GM23338 (cell line): ENCODE results near the gene BRME1. TPM values are rescaled to one million over a fixed set of nuclear protein-coding genes. Genes with fewer than 3 reads are reported as not detected.

Experiments used
- ATAC-seq: fragments of 200-7000 bp; cut with Tn5 transposase; 3 replicates; pipeline ENCODE4 v1.9.1; 2020
- DNase-seq: peaks from one replicate; pipeline ENCODE4 v3.0.0-alpha.2; 2015; ENCODE audit warnings: low spot score
- H2AFZ ChIP-seq: fragments of 200-600 bp; sonication (generic); 2 replicates; pipeline ENCODE4 v1.8.0; 2016; ENCODE audit warnings: antibody characterized with exemption, mild to moderate bottlenecking, moderate library complexity
- H3F3A ChIP-seq: fragments of 200-600 bp; sonication (generic); replicated peaks from 2 replicates; pipeline ENCODE4 v1.8.0; 2017; ENCODE audit warnings: antibody characterized with exemption, mixed run types, low read depth
- H3K27ac ChIP-seq: fragments of 200-600 bp; sonication (generic); 2 replicates; pipeline ENCODE4 v1.6.1; 2016; ENCODE audit warnings: low read depth
- H3K27me3 ChIP-seq: fragments of 200-600 bp; sonication (generic); 2 replicates; pipeline ENCODE4 v1.8.0; 2016; ENCODE audit warnings: mild to moderate bottlenecking, mixed run types, moderate library complexity; ENCODE audit not compliant: insufficient read depth
- H3K36me3 ChIP-seq: fragments of 200-600 bp; sonication (generic); 2 replicates; pipeline ENCODE4 v1.8.0; 2016; ENCODE audit warnings: mild to moderate bottlenecking; ENCODE audit not compliant: insufficient read depth
- H3K4me1 ChIP-seq: fragments of 200-600 bp; sonication (generic); 2 replicates; pipeline ENCODE4 v1.8.0; 2016; ENCODE audit warnings: mild to moderate bottlenecking, moderate library complexity; ENCODE audit not compliant: insufficient read depth
- H3K4me2 ChIP-seq: fragments of 200-600 bp; sonication (generic); 2 replicates; pipeline ENCODE4 v1.7.1; 2017; ENCODE audit warnings: mixed run types
- H3K4me3 ChIP-seq: fragments of 200-600 bp; sonication (generic); 2 replicates; pipeline ENCODE4 v1.6.1; 2016; ENCODE audit warnings: mixed run types
- H3K79me2 ChIP-seq: fragments of 200-600 bp; sonication (generic); replicated peaks from 2 replicates; pipeline ENCODE4 v1.8.0; 2017; ENCODE audit warnings: mild to moderate bottlenecking; ENCODE audit not compliant: insufficient read depth
- H3K9me2 ChIP-seq: fragments of 200-600 bp; sonication (generic); 2 replicates; pipeline ENCODE4 v1.8.0; 2017; ENCODE audit not compliant: insufficient read depth
- H4K20me1 ChIP-seq: fragments of 200-600 bp; sonication (generic); replicated peaks from 2 replicates; pipeline ENCODE4 v1.8.0; 2017; ENCODE audit warnings: mild to moderate bottlenecking; ENCODE audit not compliant: insufficient read depth
- H3K27ac Mint-ChIP-seq: 2 replicates; pipeline ENCODE4 v1.8.0; 2020; ENCODE audit warnings: inconsistent platforms, mild to moderate bottlenecking, moderate library complexity, mixed read lengths
- H3K27me3 Mint-ChIP-seq: 3 replicates; pipeline ENCODE4 v1.8.0; 2022; ENCODE audit warnings: low read depth, mild to moderate bottlenecking, moderate library complexity, mixed read lengths, inconsistent platforms; ENCODE audit not compliant: insufficient read depth, poor library complexity
- H3K36me3 Mint-ChIP-seq: 3 replicates; pipeline ENCODE4 v1.8.0; 2021; ENCODE audit warnings: low read depth, mild to moderate bottlenecking, inconsistent platforms, moderate library complexity, mixed read lengths
- H3K4me1 Mint-ChIP-seq: 3 replicates; pipeline ENCODE4 v1.8.0; 2020; ENCODE audit warnings: mild to moderate bottlenecking, inconsistent platforms, mixed read lengths
- H3K4me3 Mint-ChIP-seq: 3 replicates; pipeline ENCODE4 v1.8.0; 2021; ENCODE audit warnings: moderate library complexity, mild to moderate bottlenecking, inconsistent platforms, mixed read lengths
- H3K9me3 Mint-ChIP-seq: 3 replicates; pipeline ENCODE4 v1.8.0; 2020; ENCODE audit warnings: moderate library complexity, mild to moderate bottlenecking, inconsistent platforms, mixed read lengths
- CREB1 ChIP-seq: fragments of 250-450 bp; sonication (Bioruptor Pico); IDR thresholded peaks from 2 replicates; pipeline ENCODE4 v1.5.0; 2020; ENCODE audit warnings: low read depth, mild to moderate bottlenecking, moderate library complexity
- CTCF ChIP-seq, 2 experiments: fragments of 200-600 bp in 1 of 2; sonication (generic) in 1 of 2; conservative IDR thresholded peaks; 2 replicates each; pipeline versions ENCODE4 v1.5.1 to v1.6.1; 2016 to 2017; ENCODE audit warnings: antibody characterized with exemption in 2 of 2, low read depth in 2 of 2, mild to moderate bottlenecking in 2 of 2, moderate library complexity in 1 of 2
- ETS1 ChIP-seq: IDR thresholded peaks from 2 replicates; pipeline ENCODE4 v1.6.1; 2016; ENCODE audit warnings: antibody characterized with exemption
- EZH2 ChIP-seq: fragments of 200-600 bp; sonication (generic); IDR thresholded peaks from one replicate; pipeline ENCODE4 v1.8.0; 2017; ENCODE audit warnings: antibody characterized with exemption, mild to moderate bottlenecking, low read depth; ENCODE audit not compliant: unreplicated experiment
- EZH2phosphoT487 ChIP-seq: fragments of 200-600 bp; sonication (generic); IDR thresholded peaks from one replicate; pipeline ENCODE4 v1.8.1; 2018; ENCODE audit warnings: antibody characterized with exemption; ENCODE audit not compliant: unreplicated experiment
- JUNB ChIP-seq: IDR thresholded peaks from one replicate; pipeline ENCODE4 v1.6.1; 2016; ENCODE audit warnings: antibody characterized with exemption; ENCODE audit not compliant: unreplicated experiment
- NANOG ChIP-seq: IDR thresholded peaks from 2 replicates; pipeline ENCODE4 v1.6.1; 2016; ENCODE audit warnings: antibody characterized with exemption, borderline replicate concordance
- POLR2AphosphoS5 ChIP-seq: IDR thresholded peaks from 2 replicates; pipeline ENCODE4 v1.6.1; 2016; ENCODE audit warnings: antibody characterized with exemption, low read depth
- REST ChIP-seq: IDR thresholded peaks from one replicate; pipeline ENCODE4 v1.6.1; 2018; ENCODE audit warnings: antibody characterized with exemption; ENCODE audit not compliant: unreplicated experiment
- STAT1 ChIP-seq: IDR thresholded peaks from one replicate; pipeline ENCODE4 v1.6.1; 2016; ENCODE audit warnings: antibody characterized with exemption; ENCODE audit not compliant: unreplicated experiment
- ZNF114 ChIP-seq: fragments of 250-450 bp; sonication (Bioruptor Pico); IDR thresholded peaks from 2 replicates; pipeline ENCODE4 v1.5.0; 2020; ENCODE audit warnings: mild to moderate bottlenecking, moderate library complexity
- ZNF331 ChIP-seq: fragments of 250-450 bp; sonication (Bioruptor Pico); IDR thresholded peaks from 2 replicates; pipeline ENCODE4 v1.5.0; 2020; ENCODE audit warnings: low read depth, mild to moderate bottlenecking, moderate library complexity
- ZNF462 ChIP-seq: fragments of 250-450 bp; sonication (Bioruptor Pico); IDR thresholded peaks from 2 replicates; pipeline ENCODE4 v1.5.0; 2020; ENCODE audit warnings: mild to moderate bottlenecking, moderate library complexity
- polyA plus RNA-seq: library from polyadenylated mRNA; unstranded; fragments of >200 nt; fragmentation: Nextera tagmentation; extraction: Ambion mirVana; gene quantifications from 2 replicates; pipeline ENCODE4 v1.2.1, GENCODE V29; 2016
- total RNA-seq: library from RNA; depleted of rRNA; stranded (reverse); fragments of >200 nt; shearing (Covaris generic); gene quantifications from 2 replicates; pipeline ENCODE4 v1.2.3, GENCODE V29; 2014

The BRME1 gene
- total and polyA plus RNA-seq, 2 experiments from 2014 or later = 3.9 to 4.0 TPM

- Mint-ChIP-seq H3K4me3 (peak overlapping the region; percentile 61), H3K27me3 (peaks cover 77% of the 10 kb centered on the region), H3K36me3 (no peaks in the 10 kb centered on the region; the same call in 2 of the 3 replicates), H3K27ac (no peak overlapping the region), H3K4me1 (peaks cover 11% of the 10 kb centered on the region), H3K9me3 (no peaks in the 10 kb centered on the region; the same call in 2 of the 3 replicates)
- Histone ChIP-seq H2AFZ (no peak overlapping the region), H3K79me2 (no peaks in the 10 kb centered on the region), H3K9me2 (no peaks in the 10 kb centered on the region), H3K27me3 (peaks cover 86% of the 10 kb centered on the region), H3K4me3 (peak overlapping the region; percentile 60), H3K4me2 (peak overlapping the region; percentile 82), H4K20me1 (no peaks in the 10 kb centered on the region), H3K27ac (no peak overlapping the region), H3K36me3 (no peaks in the 10 kb centered on the region), H3K4me1 (peaks cover 3% of the 10 kb centered on the region), H3F3A (peaks cover 23% of the 10 kb centered on the region)
- no peak for DNase-seq
- no peak for TF ChIP-seq CTCF (conservative IDR thresholded peaks at IDR 0.05; ENCODE audit: low read depth in 2 of 2)
- no peak for TF ChIP-seq CREB1
- TF ChIP-seq ETS1 = no peak
- TF ChIP-seq REST = no peak
- TF ChIP-seq ZNF462 (CRISPR knock-in tag) = no peak
- TF ChIP-seq EZH2 = no peak
- no peak for TF ChIP-seq ZNF114
- TF ChIP-seq STAT1 = no peak
- TF ChIP-seq EZH2phosphoT487 = no peak
- no peak for TF ChIP-seq NANOG
- TF ChIP-seq ZNF331 (CRISPR knock-in tag) = no peak
- no peak for TF ChIP-seq JUNB
- TF ChIP-seq POLR2AphosphoS5 = no peak
- ATAC-seq = no peak
These were observed 39.4 kb downstream of the BRME1 start for GRCh38 chr19:13866463-13867046.
